ENCODE results near the gene DTWD2.
"Not testable (repeated sequence)": the region's sequence is repeated elsewhere in the genome, so short reads cannot be mapped to it uniquely, and the experiment has no call there.

DTWD2 gene, protein sequence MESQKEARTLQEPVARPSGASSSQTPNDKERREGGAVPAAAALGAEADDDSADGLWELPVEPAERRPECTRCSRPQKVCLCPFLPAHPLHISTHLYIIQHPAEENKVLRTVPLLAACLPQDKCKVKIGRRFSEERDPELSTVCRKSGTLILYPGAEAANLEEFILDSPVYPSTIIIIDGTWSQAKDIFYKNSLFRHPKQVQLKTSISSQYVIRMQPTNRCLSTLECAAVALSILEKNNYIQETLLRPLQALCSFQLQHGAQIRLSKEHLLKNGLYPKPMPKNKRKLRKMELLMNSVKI

GRCh38 chr5:118987988-118988865, at the start of gene DTWD2:
Gene DTWD2 (minus strand): TSS chr5:118988547. CDS start chr5:118988511, 36 bp downstream.
- DNase-seq, result peak; percentile 93

DNA sequence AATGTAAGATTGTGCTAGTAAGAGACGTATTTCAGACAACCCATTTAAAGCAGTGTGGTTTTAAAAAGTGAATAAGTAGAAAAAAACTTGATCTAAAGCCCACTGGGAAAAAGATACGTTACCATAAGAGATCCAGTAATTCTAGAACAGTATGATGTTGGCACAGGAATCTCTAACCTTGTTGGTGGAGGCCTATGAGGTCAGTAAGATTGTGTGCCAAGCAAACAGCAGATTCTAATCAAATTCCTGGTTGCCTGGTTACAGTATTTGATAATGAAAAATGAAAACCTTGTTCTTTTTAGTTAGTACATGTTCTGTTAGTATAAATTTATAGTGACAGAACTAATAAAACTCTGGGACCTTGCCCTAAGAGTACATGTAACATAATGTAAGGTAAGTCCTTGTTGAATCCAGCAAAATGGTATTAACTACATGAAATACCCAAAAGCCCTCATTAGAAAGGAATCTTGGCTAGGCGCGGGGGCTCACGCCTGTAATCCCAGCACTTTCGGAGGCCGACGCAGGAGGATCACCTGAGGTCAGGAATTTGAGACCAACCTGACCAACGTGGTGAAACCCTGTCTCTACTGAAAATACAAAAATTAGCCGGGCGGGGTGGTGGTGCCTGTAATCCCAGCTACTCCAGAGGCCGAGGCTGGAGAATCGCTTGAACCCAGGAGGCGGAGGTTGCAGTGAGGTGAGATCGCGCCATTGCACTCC, 49.3 kb upstream of the DTWD2 start:
- DNase-seq, result no peak

DNA sequence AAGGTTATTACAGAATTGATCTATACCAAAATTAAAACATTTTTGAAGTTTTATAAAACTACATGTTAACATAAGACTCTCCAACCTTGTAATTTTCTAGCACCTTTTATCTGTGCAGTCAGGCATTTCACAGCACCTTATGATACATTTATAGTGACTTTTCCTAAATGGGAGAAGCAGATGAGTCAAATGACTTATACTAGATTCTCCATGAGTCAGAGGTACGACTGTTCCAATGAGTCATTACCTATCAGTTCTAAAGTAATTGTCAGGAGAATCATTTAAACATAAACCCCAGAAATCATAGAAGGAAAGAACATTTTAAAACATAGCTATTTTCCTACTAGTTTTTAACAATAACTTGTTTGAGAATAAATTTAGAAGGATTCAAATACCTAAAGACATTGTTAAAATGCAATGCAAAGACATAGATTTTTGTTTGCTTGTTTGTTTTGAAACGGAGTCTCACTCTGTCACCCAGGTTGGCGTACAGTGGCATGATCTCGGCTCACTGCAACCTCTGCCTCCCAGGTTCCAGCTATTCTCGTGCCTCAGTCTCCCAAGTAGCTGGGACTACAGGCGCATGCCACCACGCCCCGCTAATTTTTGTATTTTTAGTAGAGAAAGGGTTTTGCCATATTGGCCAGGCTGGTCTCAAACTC, 47.9 kb upstream of the DTWD2 start:
- DNase-seq, result no peak

- DNase-seq, result no peak
These were observed 44.8 kb upstream of the DTWD2 start for GRCh38 chr5:119033135-119033534.

GRCh38 chr5:119032656-119033055, 44.3 kb upstream of the DTWD2 start:
- no peak for DNase-seq

DNA sequence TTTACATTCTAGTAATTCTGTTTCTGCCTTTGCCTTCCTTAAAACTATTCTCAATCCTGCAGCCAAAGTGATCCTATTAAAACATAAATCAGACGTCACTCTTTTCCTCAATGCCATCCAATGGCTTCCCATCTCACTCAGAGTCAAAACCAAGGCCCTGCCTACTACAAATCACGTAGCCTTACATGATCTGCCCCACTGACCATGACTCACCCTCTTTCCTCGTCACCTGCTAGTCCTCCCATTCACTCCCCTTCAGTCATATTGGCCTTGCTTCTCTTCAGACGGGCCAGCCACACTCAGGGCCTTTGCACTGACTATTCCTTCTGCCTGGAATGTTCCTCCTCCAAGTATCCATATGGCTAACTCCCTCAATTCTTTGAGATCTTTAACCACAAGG, 43.6 kb upstream of the DTWD2 start:
- DNase-seq, result no peak

- DNase-seq, result no peak
These were observed 42.9 kb upstream of the DTWD2 start for GRCh38 chr5:119031011-119031886.

- DNase-seq, result no peak
These were observed 40.2 kb upstream of the DTWD2 start for GRCh38 chr5:119028575-119028974.

DNA sequence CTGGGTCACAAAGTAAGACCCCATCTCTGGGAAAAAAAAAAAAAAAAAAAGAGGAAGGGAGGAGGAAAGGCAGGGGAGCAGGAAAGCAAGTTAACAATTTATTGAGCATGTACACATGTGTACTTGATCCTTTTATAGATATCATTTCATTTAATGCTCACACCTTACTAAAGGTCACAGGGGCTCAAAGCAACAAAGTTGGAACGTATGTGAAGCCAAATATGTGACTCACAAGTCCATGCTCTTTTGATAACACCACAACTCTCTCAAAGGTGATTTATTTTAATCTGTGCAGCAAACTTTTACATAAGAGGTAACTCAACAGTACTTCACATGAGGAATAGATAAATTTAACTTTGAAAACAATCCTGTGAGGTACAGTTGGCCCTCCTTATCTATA, 34.4 kb upstream of the DTWD2 start:
- no peak for DNase-seq

GRCh38 chr5:119022017-119022745, 33.8 kb upstream of the DTWD2 start:
- no peak for DNase-seq

DNA sequence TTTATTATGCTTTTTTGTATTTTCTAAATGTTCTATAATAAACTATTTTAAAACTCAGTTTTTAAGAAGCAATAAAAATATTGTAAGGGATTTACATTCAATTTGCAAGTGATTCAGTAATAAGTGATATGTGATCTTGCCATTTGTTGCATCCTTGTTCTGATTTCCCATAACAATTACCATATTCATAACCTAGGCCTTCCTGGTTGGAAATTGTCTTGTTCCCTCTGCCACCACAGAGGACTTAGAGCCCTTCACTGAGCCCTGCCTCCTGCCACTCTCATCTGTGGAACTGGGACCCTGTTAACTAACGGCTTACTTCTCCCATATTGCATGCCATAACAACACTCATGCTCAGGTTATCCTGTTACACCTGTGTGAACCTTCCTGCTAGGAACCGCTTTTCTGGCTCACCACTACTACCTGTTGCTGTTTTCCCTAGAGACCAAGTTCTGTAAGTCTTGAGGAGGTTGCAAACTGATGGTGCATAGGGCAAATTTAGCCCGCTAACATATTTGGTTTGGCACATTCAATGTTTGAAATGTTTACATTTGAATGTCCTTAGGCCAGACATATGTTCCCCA, 32.9 kb upstream of the DTWD2 start:
- DNase-seq, result no peak

GRCh38 chr5:119019949-119020348, 31.6 kb upstream of the DTWD2 start:
- no peak for DNase-seq

GRCh38 chr5:119019501-119019900, 31.2 kb upstream of the DTWD2 start:
- DNase-seq, result no peak

DNA sequence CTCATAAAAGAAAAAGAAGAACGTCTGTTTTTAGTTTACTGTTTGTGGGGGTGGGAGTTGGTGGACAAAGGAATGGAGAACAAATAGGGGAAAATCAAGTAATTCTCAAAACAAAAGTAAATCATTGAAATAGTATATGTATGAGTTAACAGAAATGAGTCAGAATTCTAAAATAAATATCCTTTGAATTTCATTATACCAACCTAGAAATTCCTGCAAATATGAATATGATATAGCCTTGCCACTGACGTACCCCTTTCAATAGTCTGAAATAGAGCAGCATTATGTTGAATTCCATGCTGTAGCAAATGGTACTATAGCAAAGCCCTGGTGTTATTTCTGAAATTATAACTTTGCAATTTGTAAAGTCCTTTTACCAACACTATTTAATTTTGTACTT, 29.6 kb upstream of the DTWD2 start:
- no peak for DNase-seq

GRCh38 chr5:119016125-119016774, 27.9 kb upstream of the DTWD2 start:
- no peak for DNase-seq

DNA sequence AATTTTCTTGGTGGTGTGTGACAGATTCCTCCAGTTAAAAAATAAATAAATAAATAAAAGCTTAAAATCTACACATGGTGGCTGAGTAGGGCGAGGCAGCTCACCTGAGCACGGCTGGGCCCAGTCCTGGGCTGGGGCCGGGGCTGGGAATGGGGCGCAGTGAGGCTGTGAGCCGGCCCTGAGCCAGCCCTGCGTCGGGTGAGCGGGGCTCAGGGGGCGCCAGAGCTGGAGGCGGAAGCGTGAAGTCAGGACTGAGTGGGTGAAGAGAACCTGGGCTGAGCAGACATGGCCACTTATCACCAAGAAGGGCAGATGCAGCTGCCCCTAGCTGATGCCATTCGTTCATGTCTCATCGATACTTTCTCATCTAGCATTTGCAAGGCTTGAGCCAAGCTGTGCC, 22.8 kb upstream of the DTWD2 start:
- no peak for DNase-seq

GRCh38 chr5:119010206-119010605, 21.9 kb upstream of the DTWD2 start:
- DNase-seq, result no peak

GRCh38 chr5:119009131-119009530, 20.8 kb upstream of the DTWD2 start:
- DNase-seq, result no peak

- no peak for DNase-seq
These were observed 11.3 kb upstream of the DTWD2 start for GRCh38 chr5:118999696-119000095.

GRCh38 chr5:118998861-118999260, 10.5 kb upstream of the DTWD2 start:
- not testable (repeated sequence) for DNase-seq
